Right ventricle myocardium inferior (tissue), 1 donor: ENCODE data around the gene GGCT. TPM values are rescaled to one million over a fixed set of nuclear protein-coding genes. Genes with fewer than 3 reads are reported as not detected.

Experiments used
- ATAC-seq: fragments of 200-7000 bp; cut with Tn5 transposase; one replicate; pipeline ENCODE4 v1.9.1; 2020; ENCODE audit warnings: mild to moderate bottlenecking, moderate library complexity
- DNase-seq: peaks from one replicate; pipeline ENCODE4 v3.0.0; 2021; ENCODE audit errors: missing footprints
- intact Hi-C: fragments of 100-400 bp; cut with DNase I; formaldehyde crosslinking; loops from one replicate; pipeline ENCODE4 v1.11.0; 2022
- total RNA-seq: library from RNA; stranded (reverse); fragmentation: NEBNext Ultra II Directional; extraction: Animal tissue kit (Norgen Biotek cat#: 25700); gene quantifications from one replicate; pipeline ENCODE4 v1.2.1, GENCODE V29; 2021
- donor health status: DM: no; HTN: yes; CAD: no; lungs with severe emphysema.

Gene GGCT
- total RNA-seq, 1 donor from 2014 or later: 18.9 TPM

GRCh38 chr7:30469303-30469702, 35.3 kb downstream of the GGCT start:
- ATAC-seq (peak; percentile 77), DNase-seq (no peak)
- intact Hi-C loops: no loop called here

- DNase-seq (no peak), ATAC-seq (peak; percentile 10)
- intact Hi-C loops: no loop called here
Measured at GRCh38 chr7:30468791-30469190, 35.8 kb downstream of the GGCT start.

GRCh38 chr7:30468041-30468440, 36.6 kb downstream of the GGCT start:
- intact Hi-C loops: no loop called here
- DNase-seq (no peak), ATAC-seq (no peak)

GRCh38 chr7:30467271-30467670, 37.4 kb downstream of the GGCT start:
- DNase-seq (no peak), ATAC-seq (no peak)
- intact Hi-C loops: no loop called here

- DNase-seq: no peak
- intact Hi-C loops: no loop called here
- ATAC-seq: no peak
Measured at GRCh38 chr7:30466266-30466665, 38.4 kb downstream of the GGCT start.

GRCh38 chr7:30465811-30466180, 38.8 kb downstream of the GGCT start:
- intact Hi-C loops: no loop called here
- DNase-seq: no peak
- ATAC-seq: no peak

GRCh38 chr7:30465046-30465810, 39.4 kb downstream of the GGCT start:
- intact Hi-C loops: no loop called here
- ATAC-seq (no peak), DNase-seq (no peak)

- intact Hi-C loops: no loop called here
- ATAC-seq (peak; percentile 45), DNase-seq (no peak)
Measured at GRCh38 chr7:30464231-30464671, 40.4 kb downstream of the GGCT start.

- no peak for ATAC-seq
- DNase-seq: no peak
- intact Hi-C loops: no loop called here
Measured at GRCh38 chr7:30463405-30464145, 41.1 kb downstream of the GGCT start.

- DNase-seq (no peak), ATAC-seq (no peak)
- intact Hi-C loops: no loop called here
Measured at GRCh38 chr7:30462179-30462578, 42.5 kb downstream of the GGCT start.

- intact Hi-C loops: no loop called here
- no peak for ATAC-seq
- no peak for DNase-seq
Measured at GRCh38 chr7:30460246-30460633, 44.4 kb downstream of the GGCT start.

GRCh38 chr7:30459591-30460245, 44.9 kb downstream of the GGCT start:
- no peak for DNase-seq
- intact Hi-C loops: no loop called here

GRCh38 chr7:30458311-30458710, 46.3 kb downstream of the GGCT start:
- no peak for DNase-seq
- intact Hi-C loops: no loop called here
- no peak for ATAC-seq

More at GRCh38 chr7:30459591-30460245, 44.9 kb downstream of the GGCT start:
- no peak for ATAC-seq

GRCh38 chr7:30453921-30454320, 50.7 kb downstream of the GGCT start:
- ATAC-seq (peak; percentile 35), DNase-seq (no peak)
- intact Hi-C loops: no loop called here

GRCh38 chr7:30453016-30453415, 51.6 kb downstream of the GGCT start:
- DNase-seq (no peak), ATAC-seq (no peak)
- intact Hi-C loops: no loop called here

GRCh38 chr7:30452280-30452930, 52.2 kb downstream of the GGCT start:
- DNase-seq (no peak), ATAC-seq (no peak)
- intact Hi-C loops: no loop called here

- intact Hi-C loops: no loop called here
- no peak for ATAC-seq
- no peak for DNase-seq
Measured at GRCh38 chr7:30451539-30452279, 52.9 kb downstream of the GGCT start.

- intact Hi-C loops: no loop called here
- ATAC-seq (no peak), DNase-seq (no peak)
Measured at GRCh38 chr7:30450983-30451497, 53.6 kb downstream of the GGCT start.
